ENCODE data around the gene SCARF2.
"Not testable (repeated sequence)": the region's sequence is repeated elsewhere in the genome, so short reads cannot be mapped to it uniquely, and the experiment has no call there.

- TF ChIP-seq EP300, CTCF, POLR2A (IDR thresholded peaks at IDR 0.05): not testable (repeated sequence)
Observed at GRCh38 chr22:20392365-20392881, 45.2 kb downstream of the SCARF2 start.

Measured in tibial nerve (tissue), 4 donors.